Activated naive CD4-positive, alpha-beta T cell (primary cell): ENCODE data around the gene PCA3.

Experiments used
- DNase-seq, 4 experiments: peaks; one replicate each; lab custom pipeline; 2025; lab: John Stamatoyannopoulos, UW

The PCA3 gene

DNA sequence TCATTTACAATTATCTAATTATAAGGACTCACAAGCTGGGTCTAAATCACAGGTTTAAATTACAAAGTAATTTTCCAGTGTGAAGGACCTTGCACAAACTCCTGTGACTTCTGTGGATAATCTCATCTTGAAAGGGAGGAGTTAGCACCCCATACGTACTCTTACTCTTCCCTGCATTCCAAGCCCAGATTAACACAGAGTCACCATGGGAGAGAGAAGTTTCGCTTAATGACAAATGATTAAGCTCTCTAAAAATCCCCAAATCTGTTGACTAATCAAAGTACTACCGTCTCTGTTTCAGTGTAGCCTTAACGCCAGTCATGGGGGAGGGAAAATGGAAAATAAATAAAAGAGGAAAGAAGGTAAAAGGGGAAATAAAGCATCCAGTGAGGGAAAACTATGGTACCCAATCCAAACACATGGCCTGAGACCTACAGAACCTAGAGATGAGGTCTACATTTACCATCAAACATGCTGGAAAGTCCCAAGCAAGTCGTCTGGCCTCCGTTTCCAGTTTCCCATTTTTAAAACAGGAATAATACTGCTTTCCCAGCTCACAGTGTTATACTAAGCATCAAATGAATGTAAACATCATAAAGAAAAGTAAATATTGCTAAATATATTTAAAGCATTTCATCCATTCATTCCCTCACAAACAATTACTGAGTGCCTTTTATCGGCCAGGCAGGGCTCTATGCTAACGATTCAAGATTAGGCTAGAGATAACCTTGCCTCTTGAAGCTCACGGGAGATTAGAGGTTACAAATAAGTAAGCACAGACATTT is 63.2 kb downstream of the PCA3 start:
- DNase-seq, result no peak

DNA sequence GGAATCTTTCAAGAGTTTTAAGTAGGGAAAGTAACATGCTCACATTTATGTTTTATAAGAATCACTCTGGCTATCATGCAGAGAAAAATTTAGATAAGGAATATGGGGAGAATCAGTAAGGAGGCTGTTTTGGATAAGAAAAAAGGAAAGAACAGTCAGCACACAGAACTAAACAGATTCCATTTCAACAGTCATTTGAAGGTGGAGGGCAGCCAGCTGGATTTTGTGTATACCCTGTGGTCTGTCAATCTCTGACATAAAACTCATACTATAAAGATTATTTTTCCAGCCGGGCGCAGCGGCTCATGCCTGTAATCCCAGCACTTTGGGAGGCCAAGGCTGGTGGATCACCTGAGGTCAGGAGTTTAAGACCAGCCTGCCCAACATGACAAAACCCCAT is 64.2 kb downstream of the PCA3 start:
- DNase-seq, result no peak

DNA sequence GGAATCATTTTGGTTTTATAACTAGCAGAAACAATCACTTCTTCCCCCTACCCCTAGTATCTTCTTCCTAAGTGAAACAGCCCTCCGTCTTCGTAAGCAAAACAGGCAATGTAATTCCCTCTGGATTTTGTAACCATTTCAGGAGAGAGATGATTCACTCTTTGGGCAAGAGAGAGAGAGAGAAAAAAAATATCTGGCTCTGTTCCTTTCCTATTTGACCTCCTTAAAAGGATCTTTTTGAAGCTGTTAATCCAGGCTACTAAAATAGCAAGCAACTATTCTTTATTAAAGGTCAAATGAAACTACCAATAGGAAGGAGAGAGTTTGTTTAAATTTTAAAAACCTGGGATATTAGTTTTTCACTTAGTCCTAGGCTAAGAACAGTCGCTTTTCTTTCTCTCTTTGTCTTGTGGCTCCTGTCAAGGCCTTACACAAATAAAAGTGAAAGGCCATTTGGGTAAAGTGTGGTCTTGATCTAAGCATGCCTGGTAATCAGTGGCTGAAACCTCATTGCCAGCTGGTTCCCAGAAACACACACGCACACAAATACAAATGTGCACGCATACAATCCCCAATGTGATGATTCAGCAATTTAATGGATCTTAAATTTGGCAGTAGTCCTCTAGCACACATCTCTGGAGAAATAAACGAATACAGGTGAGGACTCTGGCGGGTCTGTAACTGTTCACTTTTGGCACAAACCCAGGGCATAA is 71.5 kb downstream of the PCA3 start:
- DNase-seq, result no peak
